HepG2 (cell line): ENCODE data around the gene ADAM8. TPM values are rescaled to one million over a fixed set of nuclear protein-coding genes. Genes with fewer than 3 reads are reported as not detected.

Experiments used
- HES4 ChIP-seq: sonication (generic); formaldehyde crosslinking; IDR thresholded peaks from 2 replicates; pipeline ENCODE4 v1.9.0; 2021; ENCODE audit warnings: mild to moderate bottlenecking, missing genetic modification reagents, borderline replicate concordance
- IKZF1 ChIP-seq: fragments of 450-650 bp; IDR thresholded peaks from 2 replicates; pipeline ENCODE4 v1.7.1; 2016
- ZNF33A ChIP-seq: sonication (generic); formaldehyde crosslinking; IDR thresholded peaks from 2 replicates; pipeline ENCODE4 v1.5.1; 2020; ENCODE audit warnings: missing genetic modification reagents, mild to moderate bottlenecking, moderate library complexity, borderline replicate concordance
- ZNF501 ChIP-seq: sonication (generic); formaldehyde crosslinking; IDR thresholded peaks from 2 replicates; pipeline ENCODE4 v1.5.1; 2020; ENCODE audit warnings: mild to moderate bottlenecking, moderate library complexity, missing genetic modification reagents
- ZNF550 ChIP-seq: sonication (generic); formaldehyde crosslinking; IDR thresholded peaks from 2 replicates; pipeline ENCODE4 v1.4.0; 2020; ENCODE audit warnings: mild to moderate bottlenecking, missing genetic modification reagents, borderline replicate concordance
- polyA plus RNA-seq, 8 experiments: library from polyadenylated mRNA; depleted of rRNA in 3 of 8; stranded (reverse) in 7 of 8; unstranded in 1 of 8; fragments of >200 nt; fragmentation: Illumina TruSeq in 4 of 8; extraction: Trizol in 4 of 8; gene quantifications; 2 replicates each; pipeline versions ENCODE4 v1.2.1 to v1.2.3, GENCODE V29; 2011 to 2016; ENCODE audit warnings: low read depth in 4 of 8, missing spikeins in 1 of 8, mixed read lengths in 1 of 8; ENCODE audit not compliant: insufficient read depth in 1 of 8
- total RNA-seq, 5 experiments: library from RNA; depleted of rRNA; stranded (reverse); fragments of >200 nt; fragmentation: Illumina TruSeq; extraction: Trizol; gene quantifications; 2 replicates each; pipeline ENCODE4 v1.2.3, GENCODE V29; 2016; ENCODE audit warnings: low read depth in 1 of 5
- TF ChIP-seq, protein P1 (sequence below), 2 experiments: fragments of 450-650 bp in 1 of 2; sonication (generic) in 1 of 2; formaldehyde crosslinking in 1 of 2; IDR thresholded peaks; 2 replicates each; pipeline versions ENCODE4 v1.6.1 to v1.8.0; 2016 to 2022; ENCODE audit warnings: antibody characterized with exemption in 1 of 2, mild to moderate bottlenecking in 1 of 2, missing genetic modification reagents in 1 of 2
- TF ChIP-seq, protein P2 (sequence below): sonication (generic); formaldehyde crosslinking; conservative IDR thresholded peaks from 2 replicates; pipeline ENCODE4 v1.8.0; 2022; ENCODE audit warnings: low read depth, missing genetic modification reagents
- TF ChIP-seq, protein P3 (sequence below): sonication (generic); formaldehyde crosslinking; IDR thresholded peaks from 2 replicates; pipeline ENCODE4 v1.4.0; 2020; ENCODE audit warnings: mild to moderate bottlenecking, missing genetic modification reagents, borderline replicate concordance
- TF ChIP-seq, protein P4 (sequence below): sonication (generic); formaldehyde crosslinking; IDR thresholded peaks from 2 replicates; pipeline ENCODE4 v1.4.0; 2020; ENCODE audit warnings: mild to moderate bottlenecking, low read depth, missing genetic modification reagents

The ADAM8 gene
- total and polyA plus RNA-seq, 2 of the 13 experiments (the other 11 are each of a cell fraction or from before 2014, with no cell fraction given): 0.24 to 0.93 TPM

DNA sequence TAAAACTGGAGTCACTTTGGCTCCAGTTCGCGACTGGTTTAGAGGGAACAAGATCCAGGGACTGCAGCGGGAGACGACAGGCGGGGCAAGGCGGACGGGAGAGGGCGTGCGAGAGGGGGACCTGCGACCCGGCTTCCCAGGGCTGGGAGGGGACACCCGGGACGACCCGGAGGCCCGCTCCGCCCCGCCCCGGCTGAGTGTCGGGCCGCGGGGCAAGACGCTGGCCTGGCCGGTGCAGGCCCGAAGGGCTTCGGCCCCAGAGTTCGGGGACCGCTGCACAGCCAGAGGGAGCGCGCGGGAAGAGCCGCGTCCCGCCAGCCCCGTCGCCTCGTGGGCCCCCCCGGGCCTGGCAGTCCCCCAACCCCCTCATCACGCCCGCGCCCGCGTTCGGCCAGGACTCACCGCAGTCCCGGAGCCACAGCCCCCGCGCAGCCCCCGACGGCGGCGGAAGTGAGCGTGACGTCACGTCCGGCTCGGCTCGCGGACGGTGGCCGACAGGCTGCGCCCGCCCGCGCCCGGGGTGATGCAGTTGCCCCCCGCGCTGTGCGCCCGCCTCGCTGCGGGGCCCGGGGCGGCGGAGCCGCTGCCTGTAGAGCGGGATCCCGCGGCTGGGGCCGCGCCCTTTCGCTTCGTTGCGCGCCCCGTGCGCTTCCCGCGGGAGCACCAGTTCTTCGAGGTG is 31.9 kb upstream of the ADAM8 start, which contains the start of the genes TUBGCP2 and ZNF511 (continued):
- TF ChIP-seq HES4 (no peak; the same call in 1 of the 2 replicates), ZNF550 (CRISPR knock-in tag) (no peak), IKZF1 (no peak), ZNF501 (CRISPR knock-in tag) (no peak), ZNF33A (CRISPR knock-in tag) (no peak)
- TF ChIP-seq, protein P1, sequence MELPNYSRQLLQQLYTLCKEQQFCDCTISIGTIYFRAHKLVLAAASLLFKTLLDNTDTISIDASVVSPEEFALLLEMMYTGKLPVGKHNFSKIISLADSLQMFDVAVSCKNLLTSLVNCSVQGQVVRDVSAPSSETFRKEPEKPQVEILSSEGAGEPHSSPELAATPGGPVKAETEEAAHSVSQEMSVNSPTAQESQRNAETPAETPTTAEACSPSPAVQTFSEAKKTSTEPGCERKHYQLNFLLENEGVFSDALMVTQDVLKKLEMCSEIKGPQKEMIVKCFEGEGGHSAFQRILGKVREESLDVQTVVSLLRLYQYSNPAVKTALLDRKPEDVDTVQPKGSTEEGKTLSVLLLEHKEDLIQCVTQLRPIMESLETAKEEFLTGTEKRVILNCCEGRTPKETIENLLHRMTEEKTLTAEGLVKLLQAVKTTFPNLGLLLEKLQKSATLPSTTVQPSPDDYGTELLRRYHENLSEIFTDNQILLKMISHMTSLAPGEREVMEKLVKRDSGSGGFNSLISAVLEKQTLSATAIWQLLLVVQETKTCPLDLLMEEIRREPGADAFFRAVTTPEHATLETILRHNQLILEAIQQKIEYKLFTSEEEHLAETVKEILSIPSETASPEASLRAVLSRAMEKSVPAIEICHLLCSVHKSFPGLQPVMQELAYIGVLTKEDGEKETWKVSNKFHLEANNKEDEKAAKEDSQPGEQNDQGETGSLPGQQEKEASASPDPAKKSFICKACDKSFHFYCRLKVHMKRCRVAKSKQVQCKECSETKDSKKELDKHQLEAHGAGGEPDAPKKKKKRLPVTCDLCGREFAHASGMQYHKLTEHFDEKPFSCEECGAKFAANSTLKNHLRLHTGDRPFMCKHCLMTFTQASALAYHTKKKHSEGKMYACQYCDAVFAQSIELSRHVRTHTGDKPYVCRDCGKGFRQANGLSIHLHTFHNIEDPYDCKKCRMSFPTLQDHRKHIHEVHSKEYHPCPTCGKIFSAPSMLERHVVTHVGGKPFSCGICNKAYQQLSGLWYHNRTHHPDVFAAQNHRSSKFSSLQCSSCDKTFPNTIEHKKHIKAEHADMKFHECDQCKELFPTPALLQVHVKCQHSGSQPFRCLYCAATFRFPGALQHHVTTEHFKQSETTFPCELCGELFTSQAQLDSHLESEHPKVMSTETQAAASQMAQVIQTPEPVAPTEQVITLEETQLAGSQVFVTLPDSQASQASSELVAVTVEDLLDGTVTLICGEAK (IDR thresholded peaks at IDR 0.05): no peak
- TF ChIP-seq, protein P1 (CRISPR knock-in tag; IDR thresholded peaks at IDR 0.05): peak; percentile 26; the same call in 1 of the 2 replicates
- TF ChIP-seq, protein P2, sequence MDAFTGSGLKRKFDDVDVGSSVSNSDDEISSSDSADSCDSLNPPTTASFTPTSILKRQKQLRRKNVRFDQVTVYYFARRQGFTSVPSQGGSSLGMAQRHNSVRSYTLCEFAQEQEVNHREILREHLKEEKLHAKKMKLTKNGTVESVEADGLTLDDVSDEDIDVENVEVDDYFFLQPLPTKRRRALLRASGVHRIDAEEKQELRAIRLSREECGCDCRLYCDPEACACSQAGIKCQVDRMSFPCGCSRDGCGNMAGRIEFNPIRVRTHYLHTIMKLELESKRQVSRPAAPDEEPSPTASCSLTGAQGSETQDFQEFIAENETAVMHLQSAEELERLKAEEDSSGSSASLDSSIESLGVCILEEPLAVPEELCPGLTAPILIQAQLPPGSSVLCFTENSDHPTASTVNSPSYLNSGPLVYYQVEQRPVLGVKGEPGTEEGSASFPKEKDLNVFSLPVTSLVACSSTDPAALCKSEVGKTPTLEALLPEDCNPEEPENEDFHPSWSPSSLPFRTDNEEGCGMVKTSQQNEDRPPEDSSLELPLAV (CRISPR knock-in tag): no peak
- TF ChIP-seq, protein P3, sequence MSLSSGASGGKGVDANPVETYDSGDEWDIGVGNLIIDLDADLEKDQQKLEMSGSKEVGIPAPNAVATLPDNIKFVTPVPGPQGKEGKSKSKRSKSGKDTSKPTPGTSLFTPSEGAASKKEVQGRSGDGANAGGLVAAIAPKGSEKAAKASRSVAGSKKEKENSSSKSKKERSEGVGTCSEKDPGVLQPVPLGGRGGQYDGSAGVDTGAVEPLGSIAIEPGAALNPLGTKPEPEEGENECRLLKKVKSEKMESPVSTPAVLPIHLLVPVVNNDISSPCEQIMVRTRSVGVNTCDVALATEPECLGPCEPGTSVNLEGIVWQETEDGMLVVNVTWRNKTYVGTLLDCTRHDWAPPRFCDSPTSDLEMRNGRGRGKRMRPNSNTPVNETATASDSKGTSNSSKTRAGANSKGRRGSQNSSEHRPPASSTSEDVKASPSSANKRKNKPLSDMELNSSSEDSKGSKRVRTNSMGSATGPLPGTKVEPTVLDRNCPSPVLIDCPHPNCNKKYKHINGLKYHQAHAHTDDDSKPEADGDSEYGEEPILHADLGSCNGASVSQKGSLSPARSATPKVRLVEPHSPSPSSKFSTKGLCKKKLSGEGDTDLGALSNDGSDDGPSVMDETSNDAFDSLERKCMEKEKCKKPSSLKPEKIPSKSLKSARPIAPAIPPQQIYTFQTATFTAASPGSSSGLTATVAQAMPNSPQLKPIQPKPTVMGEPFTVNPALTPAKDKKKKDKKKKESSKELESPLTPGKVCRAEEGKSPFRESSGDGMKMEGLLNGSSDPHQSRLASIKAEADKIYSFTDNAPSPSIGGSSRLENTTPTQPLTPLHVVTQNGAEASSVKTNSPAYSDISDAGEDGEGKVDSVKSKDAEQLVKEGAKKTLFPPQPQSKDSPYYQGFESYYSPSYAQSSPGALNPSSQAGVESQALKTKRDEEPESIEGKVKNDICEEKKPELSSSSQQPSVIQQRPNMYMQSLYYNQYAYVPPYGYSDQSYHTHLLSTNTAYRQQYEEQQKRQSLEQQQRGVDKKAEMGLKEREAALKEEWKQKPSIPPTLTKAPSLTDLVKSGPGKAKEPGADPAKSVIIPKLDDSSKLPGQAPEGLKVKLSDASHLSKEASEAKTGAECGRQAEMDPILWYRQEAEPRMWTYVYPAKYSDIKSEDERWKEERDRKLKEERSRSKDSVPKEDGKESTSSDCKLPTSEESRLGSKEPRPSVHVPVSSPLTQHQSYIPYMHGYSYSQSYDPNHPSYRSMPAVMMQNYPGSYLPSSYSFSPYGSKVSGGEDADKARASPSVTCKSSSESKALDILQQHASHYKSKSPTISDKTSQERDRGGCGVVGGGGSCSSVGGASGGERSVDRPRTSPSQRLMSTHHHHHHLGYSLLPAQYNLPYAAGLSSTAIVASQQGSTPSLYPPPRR (CRISPR knock-in tag): no peak
- TF ChIP-seq, protein P4, sequence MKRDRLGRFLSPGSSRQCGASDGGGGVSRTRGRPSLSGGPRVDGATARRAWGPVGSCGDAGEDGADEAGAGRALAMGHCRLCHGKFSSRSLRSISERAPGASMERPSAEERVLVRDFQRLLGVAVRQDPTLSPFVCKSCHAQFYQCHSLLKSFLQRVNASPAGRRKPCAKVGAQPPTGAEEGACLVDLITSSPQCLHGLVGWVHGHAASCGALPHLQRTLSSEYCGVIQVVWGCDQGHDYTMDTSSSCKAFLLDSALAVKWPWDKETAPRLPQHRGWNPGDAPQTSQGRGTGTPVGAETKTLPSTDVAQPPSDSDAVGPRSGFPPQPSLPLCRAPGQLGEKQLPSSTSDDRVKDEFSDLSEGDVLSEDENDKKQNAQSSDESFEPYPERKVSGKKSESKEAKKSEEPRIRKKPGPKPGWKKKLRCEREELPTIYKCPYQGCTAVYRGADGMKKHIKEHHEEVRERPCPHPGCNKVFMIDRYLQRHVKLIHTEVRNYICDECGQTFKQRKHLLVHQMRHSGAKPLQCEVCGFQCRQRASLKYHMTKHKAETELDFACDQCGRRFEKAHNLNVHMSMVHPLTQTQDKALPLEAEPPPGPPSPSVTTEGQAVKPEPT (CRISPR knock-in tag): no peak
